ENCODE results near the gene NOG. TPM values are rescaled to one million over a fixed set of nuclear protein-coding genes. Genes with fewer than 3 reads are reported as not detected.
A peak's percentile ranks its signal among the peaks of the same experiment; 100 is the strongest.

The NOG gene
- total RNA-seq, 1 donor from 2014 or later, result 2.3 TPM

GRCh38 chr17:56613131-56613530, 19.6 kb downstream of the NOG start:
- no peaks in the 10 kb centered on the region for H3K36me3 ChIP-seq
- H3K9me3 ChIP-seq, result no peaks in the 10 kb centered on the region
- DNase-seq (no peak), ATAC-seq (no peak)
- intact Hi-C loops (cut with DNase I), result no loop called here
- H3K27me3 ChIP-seq, result peaks cover 4% of the 10 kb centered on the region
- no peak overlapping the region for H3K4me3 ChIP-seq
- H3K27ac ChIP-seq, result no peak overlapping the region
- no peaks in the 10 kb centered on the region for H3K4me1 ChIP-seq
- TF ChIP-seq, protein P1, sequence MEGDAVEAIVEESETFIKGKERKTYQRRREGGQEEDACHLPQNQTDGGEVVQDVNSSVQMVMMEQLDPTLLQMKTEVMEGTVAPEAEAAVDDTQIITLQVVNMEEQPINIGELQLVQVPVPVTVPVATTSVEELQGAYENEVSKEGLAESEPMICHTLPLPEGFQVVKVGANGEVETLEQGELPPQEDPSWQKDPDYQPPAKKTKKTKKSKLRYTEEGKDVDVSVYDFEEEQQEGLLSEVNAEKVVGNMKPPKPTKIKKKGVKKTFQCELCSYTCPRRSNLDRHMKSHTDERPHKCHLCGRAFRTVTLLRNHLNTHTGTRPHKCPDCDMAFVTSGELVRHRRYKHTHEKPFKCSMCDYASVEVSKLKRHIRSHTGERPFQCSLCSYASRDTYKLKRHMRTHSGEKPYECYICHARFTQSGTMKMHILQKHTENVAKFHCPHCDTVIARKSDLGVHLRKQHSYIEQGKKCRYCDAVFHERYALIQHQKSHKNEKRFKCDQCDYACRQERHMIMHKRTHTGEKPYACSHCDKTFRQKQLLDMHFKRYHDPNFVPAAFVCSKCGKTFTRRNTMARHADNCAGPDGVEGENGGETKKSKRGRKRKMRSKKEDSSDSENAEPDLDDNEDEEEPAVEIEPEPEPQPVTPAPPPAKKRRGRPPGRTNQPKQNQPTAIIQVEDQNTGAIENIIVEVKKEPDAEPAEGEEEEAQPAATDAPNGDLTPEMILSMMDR (IDR thresholded peaks at IDR 0.05), result no peak

- TF ChIP-seq, protein P1 (IDR thresholded peaks at IDR 0.05), result no peak
- ATAC-seq (no peak), DNase-seq (no peak)
- Histone ChIP-seq H3K36me3 (no peaks in the 10 kb centered on the region), H3K27ac (no peak overlapping the region), H3K4me1 (no peaks in the 10 kb centered on the region), H3K27me3 (no peaks in the 10 kb centered on the region), H3K4me3 (no peak overlapping the region), H3K9me3 (no peaks in the 10 kb centered on the region)
- intact Hi-C loops (cut with DNase I), result no loop called here
Measured at GRCh38 chr17:56614522-56614921, 21.0 kb downstream of the NOG start.

DNA sequence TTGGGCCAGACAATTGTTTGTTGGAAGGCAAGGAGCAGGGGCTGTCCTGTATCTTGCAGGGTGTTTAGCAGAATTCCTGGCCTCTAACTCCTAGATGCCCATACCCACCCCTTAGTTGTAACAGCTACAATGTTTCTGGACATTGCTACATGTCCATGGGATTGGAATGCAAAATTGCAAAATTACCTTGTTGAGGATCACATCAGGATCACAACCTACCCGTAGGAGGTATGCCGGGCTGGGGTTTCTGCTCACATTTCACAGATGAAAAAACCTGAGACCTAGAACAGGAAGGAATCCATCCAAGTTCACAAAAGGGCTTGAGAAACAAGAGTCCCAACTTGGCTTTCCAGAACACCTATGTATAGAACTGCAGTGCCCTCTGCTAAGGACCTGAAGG, 22.7 kb downstream of the NOG start:
- Histone ChIP-seq H3K27ac (no peak overlapping the region), H3K9me3 (no peaks in the 10 kb centered on the region), H3K36me3 (no peaks in the 10 kb centered on the region), H3K4me1 (no peaks in the 10 kb centered on the region), H3K27me3 (no peaks in the 10 kb centered on the region), H3K4me3 (no peak overlapping the region)
- intact Hi-C loops (cut with DNase I), result no loop called here
- TF ChIP-seq, protein P1 (IDR thresholded peaks at IDR 0.05), result no peak
- DNase-seq (no peak), ATAC-seq (no peak)

- no peak for DNase-seq
- Histone ChIP-seq H3K27ac (no peak overlapping the region), H3K36me3 (no peaks in the 10 kb centered on the region), H3K4me3 (no peak overlapping the region), H3K27me3 (no peaks in the 10 kb centered on the region), H3K9me3 (no peaks in the 10 kb centered on the region), H3K4me1 (no peaks in the 10 kb centered on the region)
- intact Hi-C loops (cut with DNase I), result no loop called here
- TF ChIP-seq, protein P1 (IDR thresholded peaks at IDR 0.05), result no peak
- no peak for ATAC-seq
Measured at GRCh38 chr17:56623383-56623782, 29.9 kb downstream of the NOG start.

DNA sequence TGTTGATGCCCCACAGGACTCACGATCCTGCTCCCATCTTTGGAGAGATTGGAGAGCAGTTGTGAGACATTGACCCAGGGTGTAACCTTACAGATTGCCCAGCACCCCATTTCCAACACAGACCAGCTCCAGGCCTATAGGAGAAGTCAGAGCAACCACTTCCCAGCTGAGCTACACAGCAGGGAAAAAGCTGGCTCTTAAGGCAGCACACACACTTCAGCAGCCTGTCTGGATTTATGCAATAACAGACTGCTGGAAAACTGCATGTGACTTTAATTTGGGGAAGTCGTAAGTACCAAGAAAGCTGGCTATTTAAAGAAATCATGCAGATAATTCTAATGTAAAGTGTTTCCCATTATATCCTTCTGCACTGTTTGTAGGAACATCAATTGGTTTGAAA, 30.8 kb downstream of the NOG start:
- no peaks in the 10 kb centered on the region for H3K27me3 ChIP-seq
- no peak for DNase-seq
- no peak overlapping the region for H3K27ac ChIP-seq
- TF ChIP-seq, protein P1 (IDR thresholded peaks at IDR 0.05), result no peak
- ATAC-seq, result peak; percentile 69
- H3K36me3 ChIP-seq, result no peaks in the 10 kb centered on the region
- H3K4me1 ChIP-seq, result no peaks in the 10 kb centered on the region
- H3K4me3 ChIP-seq, result no peak overlapping the region
- intact Hi-C loops (cut with DNase I), result no loop called here
- no peaks in the 10 kb centered on the region for H3K9me3 ChIP-seq

DNA sequence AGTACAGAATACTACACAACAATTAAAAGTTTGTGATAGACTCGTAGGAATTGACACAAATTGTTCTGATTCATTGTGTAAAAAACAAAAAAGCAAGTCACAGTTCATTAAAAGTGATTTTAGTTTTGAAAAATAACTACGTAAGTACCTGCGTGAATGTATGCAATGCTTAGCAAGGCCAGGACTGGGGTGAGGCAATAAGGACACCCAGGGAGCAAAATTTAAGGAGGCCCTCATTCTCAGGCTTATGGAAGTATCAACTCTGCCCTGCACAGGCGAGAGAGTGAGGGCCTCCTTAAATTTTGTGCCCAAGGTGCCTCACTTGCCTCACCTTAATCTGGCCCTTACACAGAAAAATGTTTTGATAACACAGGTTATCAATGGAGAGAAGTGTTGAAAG, 31.4 kb downstream of the NOG start:
- Histone ChIP-seq H3K36me3 (no peaks in the 10 kb centered on the region), H3K27me3 (no peaks in the 10 kb centered on the region), H3K4me1 (no peaks in the 10 kb centered on the region), H3K27ac (no peak overlapping the region), H3K9me3 (no peaks in the 10 kb centered on the region), H3K4me3 (no peak overlapping the region)
- intact Hi-C loops (cut with DNase I), result no loop called here
- TF ChIP-seq, protein P1 (IDR thresholded peaks at IDR 0.05), result no peak
- ATAC-seq (no peak), DNase-seq (no peak)
